Measurements from ENCODE around the gene YAF2. TPM values are rescaled to one million over a fixed set of nuclear protein-coding genes. Genes with fewer than 3 reads are reported as not detected.
A peak's percentile ranks its signal among the peaks of the same experiment; 100 is the strongest.

The YAF2 gene
- total and polyA plus RNA-seq, 2 of the 13 experiments (the other 11 are each of a cell fraction or from before 2014, with no cell fraction given), result 8.4 to 11.7 TPM

DNA sequence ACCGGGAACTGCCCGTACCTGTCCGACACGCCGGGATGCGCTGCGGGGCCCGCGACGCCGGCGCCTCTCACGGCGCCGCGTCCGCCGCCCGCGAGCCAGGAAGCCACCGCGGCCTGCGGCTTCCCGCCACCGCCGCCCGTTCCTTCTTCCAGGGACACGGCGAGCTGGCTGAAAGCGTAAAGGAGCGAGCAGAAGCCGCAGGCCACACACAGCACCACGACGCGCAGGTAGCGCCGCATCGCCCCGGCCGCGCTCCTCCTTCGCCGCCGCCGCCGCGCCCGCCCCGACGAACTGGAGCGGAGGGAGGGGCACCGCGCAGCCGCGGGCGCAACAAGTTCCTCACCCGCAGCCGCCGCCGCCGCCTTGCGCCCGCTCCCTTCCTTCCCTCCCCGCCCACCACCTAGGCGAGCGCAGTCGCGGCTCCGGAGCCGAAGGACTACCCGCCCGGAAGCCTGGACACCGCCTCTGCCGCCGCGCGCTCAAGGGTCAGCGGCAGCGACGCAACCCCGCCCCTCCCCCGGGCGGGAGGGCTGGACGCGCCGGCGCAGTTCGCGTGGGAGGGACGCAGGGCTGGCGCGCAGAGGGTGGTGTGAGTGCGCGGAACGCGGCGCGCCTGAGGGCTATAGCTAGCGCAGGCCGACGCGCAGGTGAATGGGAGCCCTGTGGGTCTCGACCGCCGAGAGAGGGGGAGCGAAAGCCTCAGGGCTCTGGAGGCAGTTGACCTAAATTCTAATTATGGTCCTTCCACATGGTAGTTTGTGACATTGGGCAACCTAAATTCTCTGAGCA lies 93.4 kb downstream of the YAF2 start, which contains the start of gene GXYLT1 (continued):
- TF ChIP-seq, protein P1, sequence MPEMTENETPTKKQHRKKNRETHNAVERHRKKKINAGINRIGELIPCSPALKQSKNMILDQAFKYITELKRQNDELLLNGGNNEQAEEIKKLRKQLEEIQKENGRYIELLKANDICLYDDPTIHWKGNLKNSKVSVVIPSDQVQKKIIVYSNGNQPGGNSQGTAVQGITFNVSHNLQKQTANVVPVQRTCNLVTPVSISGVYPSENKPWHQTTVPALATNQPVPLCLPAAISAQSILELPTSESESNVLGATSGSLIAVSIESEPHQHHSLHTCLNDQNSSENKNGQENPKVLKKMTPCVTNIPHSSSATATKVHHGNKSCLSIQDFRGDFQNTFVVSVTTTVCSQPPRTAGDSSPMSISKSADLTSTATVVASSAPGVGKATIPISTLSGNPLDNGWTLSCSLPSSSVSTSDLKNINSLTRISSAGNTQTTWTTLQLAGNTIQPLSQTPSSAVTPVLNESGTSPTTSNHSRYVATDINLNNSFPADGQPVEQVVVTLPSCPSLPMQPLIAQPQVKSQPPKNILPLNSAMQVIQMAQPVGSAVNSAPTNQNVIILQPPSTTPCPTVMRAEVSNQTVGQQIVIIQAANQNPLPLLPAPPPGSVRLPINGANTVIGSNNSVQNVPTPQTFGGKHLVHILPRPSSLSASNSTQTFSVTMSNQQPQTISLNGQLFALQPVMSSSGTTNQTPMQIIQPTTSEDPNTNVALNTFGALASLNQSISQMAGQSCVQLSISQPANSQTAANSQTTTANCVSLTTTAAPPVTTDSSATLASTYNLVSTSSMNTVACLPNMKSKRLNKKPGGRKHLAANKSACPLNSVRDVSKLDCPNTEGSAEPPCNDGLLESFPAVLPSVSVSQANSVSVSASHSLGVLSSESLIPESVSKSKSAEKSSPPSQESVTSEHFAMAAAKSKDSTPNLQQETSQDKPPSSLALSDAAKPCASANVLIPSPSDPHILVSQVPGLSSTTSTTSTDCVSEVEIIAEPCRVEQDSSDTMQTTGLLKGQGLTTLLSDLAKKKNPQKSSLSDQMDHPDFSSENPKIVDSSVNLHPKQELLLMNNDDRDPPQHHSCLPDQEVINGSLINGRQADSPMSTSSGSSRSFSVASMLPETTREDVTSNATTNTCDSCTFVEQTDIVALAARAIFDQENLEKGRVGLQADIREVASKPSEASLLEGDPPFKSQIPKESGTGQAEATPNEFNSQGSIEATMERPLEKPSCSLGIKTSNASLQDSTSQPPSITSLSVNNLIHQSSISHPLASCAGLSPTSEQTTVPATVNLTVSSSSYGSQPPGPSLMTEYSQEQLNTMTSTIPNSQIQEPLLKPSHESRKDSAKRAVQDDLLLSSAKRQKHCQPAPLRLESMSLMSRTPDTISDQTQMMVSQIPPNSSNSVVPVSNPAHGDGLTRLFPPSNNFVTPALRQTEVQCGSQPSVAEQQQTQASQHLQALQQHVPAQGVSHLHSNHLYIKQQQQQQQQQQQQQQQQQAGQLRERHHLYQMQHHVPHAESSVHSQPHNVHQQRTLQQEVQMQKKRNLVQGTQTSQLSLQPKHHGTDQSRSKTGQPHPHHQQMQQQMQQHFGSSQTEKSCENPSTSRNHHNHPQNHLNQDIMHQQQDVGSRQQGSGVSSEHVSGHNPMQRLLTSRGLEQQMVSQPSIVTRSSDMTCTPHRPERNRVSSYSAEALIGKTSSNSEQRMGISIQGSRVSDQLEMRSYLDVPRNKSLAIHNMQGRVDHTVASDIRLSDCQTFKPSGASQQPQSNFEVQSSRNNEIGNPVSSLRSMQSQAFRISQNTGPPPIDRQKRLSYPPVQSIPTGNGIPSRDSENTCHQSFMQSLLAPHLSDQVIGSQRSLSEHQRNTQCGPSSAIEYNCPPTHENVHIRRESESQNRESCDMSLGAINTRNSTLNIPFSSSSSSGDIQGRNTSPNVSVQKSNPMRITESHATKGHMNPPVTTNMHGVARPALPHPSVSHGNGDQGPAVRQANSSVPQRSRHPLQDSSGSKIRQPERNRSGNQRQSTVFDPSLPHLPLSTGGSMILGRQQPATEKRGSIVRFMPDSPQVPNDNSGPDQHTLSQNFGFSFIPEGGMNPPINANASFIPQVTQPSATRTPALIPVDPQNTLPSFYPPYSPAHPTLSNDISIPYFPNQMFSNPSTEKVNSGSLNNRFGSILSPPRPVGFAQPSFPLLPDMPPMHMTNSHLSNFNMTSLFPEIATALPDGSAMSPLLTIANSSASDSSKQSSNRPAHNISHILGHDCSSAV (CRISPR knock-in tag; IDR thresholded peaks at IDR 0.05; ENCODE audit: borderline replicate concordance), result no peak
- TF ChIP-seq TP53 (CRISPR knock-in tag; conservative IDR thresholded peaks at IDR 0.05) (no peak), IKZF4 (CRISPR knock-in tag; IDR thresholded peaks at IDR 0.05; ENCODE audit: borderline replicate concordance, low read depth, not compliant biosample characterization) (peak; percentile 71), ZNF441 (CRISPR knock-in tag; IDR thresholded peaks at IDR 0.05; ENCODE audit: borderline replicate concordance) (peak; percentile 62; the same call in 1 of the 2 replicates), GZF1 (CRISPR knock-in tag; IDR thresholded peaks at IDR 0.05) (no peak), AGO1 (IDR thresholded peaks at IDR 0.05; ENCODE audit: low read depth, low read length, poor library complexity, severe bottlenecking) (peak; percentile 67), FOSL1 (CRISPR knock-in tag; IDR thresholded peaks at IDR 0.05; ENCODE audit: borderline replicate concordance) (no peak), HOXD1 (CRISPR knock-in tag; IDR thresholded peaks at IDR 0.05) (no peak), FOXM1 (CRISPR knock-in tag; IDR thresholded peaks at IDR 0.05) (no peak), ZNF883 (CRISPR knock-in tag; IDR thresholded peaks at IDR 0.05; ENCODE audit: not compliant biosample characterization) (peak; percentile 90), U2AF1 (optimal IDR thresholded peaks at IDR 0.05; ENCODE audit: low read depth, low read length) (no peak), ZNF749 (CRISPR knock-in tag; IDR thresholded peaks at IDR 0.05; ENCODE audit: borderline replicate concordance) (peak; percentile 86; the same call in 1 of the 2 replicates), ASH2L (IDR thresholded peaks at IDR 0.05; ENCODE audit: insufficient read length, low read depth, low read length) (peak; percentile 71), ZNF713 (CRISPR knock-in tag; IDR thresholded peaks at IDR 0.05) (no peak), TBP (CRISPR knock-in tag; IDR thresholded peaks at IDR 0.05) (0 out of 2 replicates have a peak, but pooled peaks have one; percentile 45), ZNF253 (CRISPR knock-in tag; IDR thresholded peaks at IDR 0.05; ENCODE audit: borderline replicate concordance) (no peak)
- TF ChIP-seq, protein P2, sequence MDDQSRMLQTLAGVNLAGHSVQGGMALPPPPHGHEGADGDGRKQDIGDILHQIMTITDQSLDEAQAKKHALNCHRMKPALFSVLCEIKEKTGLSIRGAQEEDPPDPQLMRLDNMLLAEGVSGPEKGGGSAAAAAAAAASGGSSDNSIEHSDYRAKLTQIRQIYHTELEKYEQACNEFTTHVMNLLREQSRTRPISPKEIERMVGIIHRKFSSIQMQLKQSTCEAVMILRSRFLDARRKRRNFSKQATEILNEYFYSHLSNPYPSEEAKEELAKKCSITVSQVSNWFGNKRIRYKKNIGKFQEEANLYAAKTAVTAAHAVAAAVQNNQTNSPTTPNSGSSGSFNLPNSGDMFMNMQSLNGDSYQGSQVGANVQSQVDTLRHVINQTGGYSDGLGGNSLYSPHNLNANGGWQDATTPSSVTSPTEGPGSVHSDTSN (CRISPR knock-in tag; IDR thresholded peaks at IDR 0.05; ENCODE audit: borderline replicate concordance), result no peak
- TF ChIP-seq, protein P3, sequence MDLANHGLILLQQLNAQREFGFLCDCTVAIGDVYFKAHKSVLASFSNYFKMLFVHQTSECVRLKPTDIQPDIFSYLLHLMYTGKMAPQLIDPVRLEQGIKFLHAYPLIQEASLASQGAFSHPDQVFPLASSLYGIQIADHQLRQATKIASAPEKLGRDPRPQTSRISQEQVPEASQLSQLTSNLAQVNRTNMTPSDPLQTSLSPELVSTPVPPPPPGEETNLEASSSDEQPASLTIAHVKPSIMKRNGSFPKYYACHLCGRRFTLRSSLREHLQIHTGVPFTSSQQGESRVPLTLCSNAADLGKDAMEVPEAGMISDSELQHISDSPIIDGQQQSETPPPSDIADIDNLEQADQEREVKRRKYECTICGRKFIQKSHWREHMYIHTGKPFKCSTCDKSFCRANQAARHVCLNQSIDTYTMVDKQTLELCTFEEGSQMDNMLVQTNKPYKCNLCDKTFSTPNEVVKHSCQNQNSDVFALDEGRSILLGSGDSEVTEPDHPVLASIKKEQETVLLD (CRISPR knock-in tag; IDR thresholded peaks at IDR 0.05; ENCODE audit: low read depth), result peak; percentile 63; the same call in 1 of the 2 replicates

All from HepG2 (cell line).